HG03095 (cell line): ENCODE data around the gene COPS3.
A peak's percentile ranks its signal among the peaks of the same experiment; 100 is the strongest.
"Not testable (repeated sequence)": the region's sequence is repeated elsewhere in the genome, so short reads cannot be mapped to it uniquely, and the experiment has no call there.

Experiments used
- ATAC-seq: cut with Tn5 transposase; IDR thresholded peaks from one replicate; pipeline ENCODE4 v1.9.1; 2021; ENCODE audit warnings: moderate library complexity; ENCODE audit not compliant: unreplicated experiment

COPS3 gene

GRCh38 chr17:17303010-17303846, 22.2 kb upstream of the COPS3 start, which contains the start of gene NT5M:
Gene NT5M (plus strand): TSS chr17:17303373. CDS start chr17:17303551, 178 bp downstream.
- ATAC-seq = peak; percentile 58

- not testable (repeated sequence) for ATAC-seq
Observed at GRCh38 chr17:17301659-17302058, 20.6 kb upstream of the COPS3 start.

GRCh38 chr17:17300624-17301568, 19.9 kb upstream of the COPS3 start:
- ATAC-seq = no peak

GRCh38 chr17:17298108-17298507, 17.1 kb upstream of the COPS3 start:
- ATAC-seq = no peak

GRCh38 chr17:17297217-17297616, 16.2 kb upstream of the COPS3 start:
- ATAC-seq = no peak

GRCh38 chr17:17295141-17295540, 14.1 kb upstream of the COPS3 start:
- no peak for ATAC-seq

GRCh38 chr17:17289701-17290100, 8.7 kb upstream of the COPS3 start:
- no peak for ATAC-seq

GRCh38 chr17:17289086-17289485, 8.0 kb upstream of the COPS3 start:
- ATAC-seq = no peak

GRCh38 chr17:17285951-17286350, 4.9 kb upstream of the COPS3 start:
- ATAC-seq = no peak

- ATAC-seq = no peak
Observed at GRCh38 chr17:17279316-17279715, 1.7 kb downstream of the COPS3 start.

GRCh38 chr17:17277431-17277830, 3.6 kb downstream of the COPS3 start:
- ATAC-seq = not testable (repeated sequence)

GRCh38 chr17:17275971-17276370, 5.1 kb downstream of the COPS3 start:
- no peak for ATAC-seq

- no peak for ATAC-seq
Observed at GRCh38 chr17:17269926-17270773, 10.9 kb downstream of the COPS3 start.

GRCh38 chr17:17264430-17264829, 16.6 kb downstream of the COPS3 start:
- no peak for ATAC-seq

GRCh38 chr17:17258998-17259397, 22.0 kb downstream of the COPS3 start:
- no peak for ATAC-seq

- ATAC-seq = no peak
Observed at GRCh38 chr17:17258011-17258410, 23.0 kb downstream of the COPS3 start.

GRCh38 chr17:17256316-17256715, 24.7 kb downstream of the COPS3 start:
- no peak for ATAC-seq

GRCh38 chr17:17255689-17256088, 25.4 kb downstream of the COPS3 start:
- not testable (repeated sequence) for ATAC-seq

GRCh38 chr17:17254036-17254435, 27.0 kb downstream of the COPS3 start:
- ATAC-seq = no peak

GRCh38 chr17:17253406-17253805, 27.6 kb downstream of the COPS3 start:
- ATAC-seq = no peak
